H9 (cell line): Measurements from ENCODE around the gene SSX2. TPM values are rescaled to one million over a fixed set of nuclear protein-coding genes. Genes with fewer than 3 reads are reported as not detected.
"Not testable (repeated sequence)": the region's sequence is repeated elsewhere in the genome, so short reads cannot be mapped to it uniquely, and the experiment has no call there.

ENCODE experiments used
- DNase-seq: peaks from one replicate; pipeline ENCODE4 v3.0.0-alpha.2; 2017
- H2AFZ ChIP-seq: one replicate; pipeline ENCODE4 v1.6.1; 2013; ENCODE audit warnings: mild to moderate bottlenecking, low read length, control low read depth, moderate library complexity
- H2AK5ac ChIP-seq: 2 replicates; pipeline ENCODE4 v1.6.1; 2013; ENCODE audit warnings: low read length, control low read depth, mixed read lengths; ENCODE audit not compliant: insufficient read length
- H2BK120ac ChIP-seq: one replicate; pipeline ENCODE4 v1.6.1; 2013; ENCODE audit warnings: low read depth, mild to moderate bottlenecking, low read length, control low read depth, inconsistent platforms; ENCODE audit not compliant: poor library complexity, severe bottlenecking
- H2BK12ac ChIP-seq: 2 replicates; pipeline ENCODE4 v1.6.1; 2013; ENCODE audit warnings: low read length, control low read depth, mixed read lengths, low read depth; ENCODE audit not compliant: insufficient read length
- H2BK15ac ChIP-seq: 2 replicates; pipeline ENCODE4 v1.6.1; 2013; ENCODE audit warnings: low read depth, low read length, control low read depth
- H2BK20ac ChIP-seq: one replicate; pipeline ENCODE4 v1.6.1; 2013; ENCODE audit warnings: low read depth, mild to moderate bottlenecking, low read length, control low read depth, inconsistent platforms; ENCODE audit not compliant: poor library complexity, severe bottlenecking
- H2BK5ac ChIP-seq: 2 replicates; pipeline ENCODE4 v1.6.1; 2013; ENCODE audit warnings: low read length, control low read depth, mixed read lengths; ENCODE audit not compliant: insufficient read length
- H3K14ac ChIP-seq: 2 replicates; pipeline ENCODE4 v1.6.1; 2013; ENCODE audit warnings: low read length, control low read depth; ENCODE audit not compliant: insufficient read depth
- H3K18ac ChIP-seq: 2 replicates; pipeline ENCODE4 v1.6.1; 2013; ENCODE audit warnings: low read depth, mild to moderate bottlenecking, mixed read lengths, low read length, control low read depth; ENCODE audit not compliant: insufficient read length
- H3K23ac ChIP-seq: 2 replicates; pipeline ENCODE4 v1.6.1; 2013; ENCODE audit warnings: low read length, control low read depth, mixed read lengths, low read depth; ENCODE audit not compliant: insufficient read length
- H3K23me2 ChIP-seq: 2 replicates; pipeline ENCODE4 v1.6.1; 2013; ENCODE audit warnings: low read depth, mild to moderate bottlenecking, mixed read lengths, low read length, control low read depth; ENCODE audit not compliant: insufficient read length, poor library complexity, severe bottlenecking
- H3K27ac ChIP-seq: 2 replicates; pipeline ENCODE4 v1.5.1; 2013; ENCODE audit warnings: low read length, control low read depth, mixed read lengths, low read depth; ENCODE audit not compliant: insufficient read length
- H3K27me3 ChIP-seq: 2 replicates; pipeline ENCODE4 v1.6.1; 2013; ENCODE audit warnings: low read length, control low read depth, inconsistent platforms; ENCODE audit not compliant: insufficient read depth
- H3K4ac ChIP-seq: 2 replicates; pipeline ENCODE4 v1.6.1; 2013; ENCODE audit warnings: low read depth, mild to moderate bottlenecking, control low read depth, inconsistent platforms, low read length, moderate library complexity
- H3K4me1 ChIP-seq: 2 replicates; pipeline ENCODE4 v1.6.1; 2013; ENCODE audit warnings: low read length, control low read depth, inconsistent platforms; ENCODE audit not compliant: insufficient read depth
- H3K4me2 ChIP-seq: 2 replicates; pipeline ENCODE4 v1.6.1; 2013; ENCODE audit warnings: low read length, control low read depth, mixed read lengths; ENCODE audit not compliant: insufficient read length, insufficient read depth
- H3K56ac ChIP-seq: 2 replicates; pipeline ENCODE4 v1.6.1; 2013; ENCODE audit warnings: low read depth, mild to moderate bottlenecking, mixed read lengths, low read length, control low read depth; ENCODE audit not compliant: insufficient read length
- H3K79me1 ChIP-seq: 2 replicates; pipeline ENCODE4 v1.6.1; 2013; ENCODE audit warnings: low read depth, mild to moderate bottlenecking, moderate library complexity, low read length, control low read depth, inconsistent platforms; ENCODE audit not compliant: insufficient read depth, poor library complexity, severe bottlenecking
- H3K79me2 ChIP-seq: 2 replicates; pipeline ENCODE4 v1.6.1; 2013; ENCODE audit warnings: low read length, control low read depth, inconsistent platforms; ENCODE audit not compliant: insufficient read depth
- H3K9ac ChIP-seq: 2 replicates; pipeline ENCODE4 v1.6.1; 2013; ENCODE audit warnings: low read length, control low read depth, mixed read lengths; ENCODE audit not compliant: insufficient read length; ENCODE audit errors: extremely low read depth
- H3K9me3 ChIP-seq: one replicate; pipeline ENCODE4 v1.6.1; 2013; ENCODE audit warnings: low read depth, low read length, inconsistent platforms; ENCODE audit not compliant: control insufficient read depth
- H3T11ph ChIP-seq: one replicate; pipeline ENCODE4 v1.6.1; 2013; ENCODE audit warnings: mild to moderate bottlenecking, low read length, control low read depth, inconsistent platforms
- H4K20me1 ChIP-seq: one replicate; pipeline ENCODE4 v1.6.1; 2013; ENCODE audit not compliant: control insufficient read depth, insufficient read length, insufficient read depth
- H4K5ac ChIP-seq: 2 replicates; pipeline ENCODE4 v1.6.1; 2013; ENCODE audit warnings: low read depth, mild to moderate bottlenecking, mixed read lengths, low read length, control low read depth; ENCODE audit not compliant: insufficient read length
- H4K8ac ChIP-seq: replicated peaks from 2 replicates; pipeline ENCODE4 v1.6.1; 2013; ENCODE audit warnings: low read length, control low read depth, mixed read lengths, low read depth; ENCODE audit not compliant: insufficient read length
- H4K91ac ChIP-seq: 2 replicates; pipeline ENCODE4 v1.6.1; 2013; ENCODE audit warnings: low read depth, mild to moderate bottlenecking, moderate library complexity, mixed read lengths, low read length, control low read depth; ENCODE audit not compliant: insufficient read length
- H3K27ac Mint-ChIP-seq, 3 experiments: 2 replicates in 2 of 3; 3 replicates in 1 of 3; pipeline ENCODE4 v1.8.0; 2020 to 2021; ENCODE audit warnings: mixed read lengths in 3 of 3, mild to moderate bottlenecking in 1 of 3, moderate library complexity in 1 of 3
- H3K27me3 Mint-ChIP-seq: 2 replicates; pipeline ENCODE4 v1.8.0; 2021; ENCODE audit warnings: low read depth, mild to moderate bottlenecking, moderate library complexity, mixed read lengths
- H3K36me3 Mint-ChIP-seq, 3 experiments: 2 replicates in 2 of 3; 3 replicates in 1 of 3; pipeline ENCODE4 v1.8.0; 2020 to 2021; ENCODE audit warnings: low read depth in 3 of 3, mixed read lengths in 3 of 3; ENCODE audit not compliant: insufficient read depth in 1 of 3
- H3K4me1 Mint-ChIP-seq, 2 experiments: 2 replicates each; pipeline ENCODE4 v1.8.0; 2020; ENCODE audit warnings: mixed read lengths in 2 of 2
- H3K4me3 Mint-ChIP-seq, 2 experiments: 2 replicates in 1 of 2; 3 replicates in 1 of 2; pipeline ENCODE4 v1.8.0; 2020 to 2021; ENCODE audit warnings: mild to moderate bottlenecking in 2 of 2, mixed read lengths in 2 of 2, moderate library complexity in 1 of 2
- H3K9me3 Mint-ChIP-seq, 2 experiments: 2 replicates in 1 of 2; 3 replicates in 1 of 2; pipeline ENCODE4 v1.8.0; 2020; ENCODE audit warnings: mild to moderate bottlenecking in 2 of 2, mixed read lengths in 2 of 2, moderate library complexity in 1 of 2
- WGBS: extraction: QIAGEN DNeasy Blood & Tissue Kit; methylation state at CpG from one replicate; pipeline ENCODE4 v1.1.7; 2013; ENCODE audit warnings: missing lambda C conversion rate, low lambda C conversion rate, mixed read lengths; ENCODE audit not compliant: insufficient read length; ENCODE audit errors: extremely low coverage; 5-methylcytosine and 5-hydroxymethylcytosine counted together
- total RNA-seq: library from RNA; stranded (reverse); gene quantifications from 2 replicates; pipeline ENCODE4 v1.2.1, GENCODE V29; 2021

Gene SSX2
- total RNA-seq, 1 experiment from 2014 or later, result not detected

GRCh38 chrX:52692034-52692433 is 14.9 kb downstream of the SSX2 start:
- H3K23me2 ChIP-seq, H3K4ac ChIP-seq, H2BK5ac ChIP-seq, H3K9me3 ChIP-seq, H2BK20ac ChIP-seq, H3K79me1 ChIP-seq, H3K9me3 Mint-ChIP-seq, H3K27ac Mint-ChIP-seq, H3K27ac ChIP-seq, H4K20me1 ChIP-seq, H3K9ac ChIP-seq, H4K5ac ChIP-seq, H2AK5ac ChIP-seq, H3K4me1 Mint-ChIP-seq, H3K18ac ChIP-seq, H3K4me2 ChIP-seq, H4K91ac ChIP-seq, H3K23ac ChIP-seq, H2BK12ac ChIP-seq, H3K79me2 ChIP-seq, H2BK120ac ChIP-seq, H3K14ac ChIP-seq, H3K36me3 Mint-ChIP-seq, DNase-seq, H4K8ac ChIP-seq, H3K56ac ChIP-seq, H3K27me3 ChIP-seq, H2BK15ac ChIP-seq, H3T11ph ChIP-seq, H3K4me3 Mint-ChIP-seq, H2AFZ ChIP-seq, H3K27me3 Mint-ChIP-seq, H3K4me1 ChIP-seq: not testable (repeated sequence)
- WGBS, result no CpG with 5 or more reads among the region's 4 CpGs

- H3K23me2 ChIP-seq, H3K36me3 Mint-ChIP-seq, H3K4ac ChIP-seq, H3K79me1 ChIP-seq, H3K27ac Mint-ChIP-seq, H3K9ac ChIP-seq, H3K18ac ChIP-seq, H3K4me1 ChIP-seq, H2AFZ ChIP-seq, H4K5ac ChIP-seq, H3K27me3 Mint-ChIP-seq, H4K20me1 ChIP-seq, H3K9me3 ChIP-seq, H3K4me1 Mint-ChIP-seq, H2BK5ac ChIP-seq, H2BK12ac ChIP-seq, H3K14ac ChIP-seq, H3T11ph ChIP-seq, DNase-seq, H3K27me3 ChIP-seq, H2BK15ac ChIP-seq, H2BK120ac ChIP-seq, H4K91ac ChIP-seq, H3K4me3 Mint-ChIP-seq, H2BK20ac ChIP-seq, H2AK5ac ChIP-seq, H4K8ac ChIP-seq, H3K27ac ChIP-seq, H3K79me2 ChIP-seq, H3K56ac ChIP-seq, H3K4me2 ChIP-seq, H3K23ac ChIP-seq: not testable (repeated sequence)
- peaks cover 51 to 76% of the 10 kb centered on the region in 2 experiments for H3K9me3 Mint-ChIP-seq
- WGBS, result no CpG with 5 or more reads among the region's 2 CpGs
Observed at GRCh38 chrX:52662218-52662617, 44.8 kb downstream of the SSX2 start.
